Esophagus squamous epithelium (tissue), 4 donors: ENCODE measurements around the gene NVL.

Source experiments
- CTCF ChIP-seq, 6 experiments: fragments of 450-650 bp in 4 of 6; fragments of 200-600 bp in 2 of 6; sonication (generic) in 2 of 6; IDR thresholded peaks; one replicate each; pipeline ENCODE4 v1.5.1; 2016 to 2019; ENCODE audit warnings: antibody characterized with exemption in 6 of 6, mild to moderate bottlenecking in 4 of 6, moderate library complexity in 4 of 6
- POLR2A ChIP-seq, 4 donors: fragments of 450-650 bp; IDR thresholded peaks; one replicate each; pipeline ENCODE4 v1.6.1; 2017; ENCODE audit warnings: antibody characterized with exemption in 4 of 4, mild to moderate bottlenecking in 4 of 4, moderate library complexity in 3 of 4

GRCh38 chr1:224292419-224292818 is 37.6 kb downstream of the NVL start:
- no peak for TF ChIP-seq POLR2A (IDR thresholded peaks at IDR 0.05)
- TF ChIP-seq CTCF (IDR thresholded peaks at IDR 0.05), result no peak
